Smooth muscle cell (in vitro differentiated cells): ENCODE measurements around the gene DGKQ. TPM values are rescaled to one million over a fixed set of nuclear protein-coding genes. Genes with fewer than 3 reads are reported as not detected.
"Not testable (repeated sequence)": the region's sequence is repeated elsewhere in the genome, so short reads cannot be mapped to it uniquely, and the experiment has no call there.

Source experiments
- DNase-seq: peaks from one replicate; lab custom pipeline; 2025; ENCODE audit not compliant: unreplicated experiment; lab: John Stamatoyannopoulos, UW
- H2AFZ ChIP-seq: fragments of 200-600 bp; sonication (generic); 2 replicates; pipeline ENCODE4 v1.6.0; 2016; ENCODE audit warnings: antibody characterized with exemption, low read depth, mild to moderate bottlenecking
- H3F3A ChIP-seq: fragments of 200-600 bp; sonication (generic); 2 replicates; pipeline ENCODE4 v1.6.0; 2017; ENCODE audit warnings: antibody characterized with exemption, low read depth
- H3K27ac ChIP-seq: fragments of 200-600 bp; sonication (generic); 2 replicates; pipeline ENCODE4 v1.5.1; 2016; ENCODE audit warnings: low read depth, mild to moderate bottlenecking
- H3K27me3 ChIP-seq: fragments of 200-600 bp; sonication (generic); 2 replicates; pipeline ENCODE4 v1.6.1; 2016; ENCODE audit warnings: low read depth, mild to moderate bottlenecking
- H3K36me3 ChIP-seq: fragments of 200-600 bp; sonication (generic); 2 replicates; pipeline ENCODE4 v1.5.1; 2016; ENCODE audit warnings: low read depth
- H3K4me1 ChIP-seq: fragments of 200-600 bp; sonication (generic); 2 replicates; pipeline ENCODE4 v1.5.1; 2016; ENCODE audit warnings: low read depth
- H3K4me2 ChIP-seq: fragments of 200-600 bp; sonication (generic); 2 replicates; pipeline ENCODE4 v1.6.0; 2016; ENCODE audit warnings: mild to moderate bottlenecking
- H3K4me3 ChIP-seq: fragments of 200-600 bp; sonication (generic); 2 replicates; pipeline ENCODE4 v1.5.1; 2016; ENCODE audit warnings: mild to moderate bottlenecking
- H3K79me2 ChIP-seq: fragments of 200-600 bp; sonication (generic); 2 replicates; pipeline ENCODE4 v1.6.0; 2016; ENCODE audit warnings: low read depth, mild to moderate bottlenecking
- H3K9ac ChIP-seq: fragments of 200-600 bp; sonication (generic); 2 replicates; pipeline ENCODE4 v1.6.0; 2016; ENCODE audit warnings: low read depth
- H3K9me3 ChIP-seq: fragments of 200-600 bp; sonication (generic); replicated peaks from 2 replicates; pipeline ENCODE4 v1.5.1; 2016; ENCODE audit warnings: low read depth
- H4K20me1 ChIP-seq: fragments of 200-600 bp; sonication (generic); 2 replicates; pipeline ENCODE4 v1.6.0; 2016; ENCODE audit warnings: low read depth
- CTCF ChIP-seq: fragments of 200-600 bp; sonication (generic); IDR thresholded peaks from 2 replicates; pipeline ENCODE4 v1.5.1; 2017; ENCODE audit warnings: borderline replicate concordance, mild to moderate bottlenecking, antibody characterized with exemption; ENCODE audit not compliant: insufficient read depth, poor library complexity, severe bottlenecking
- WGBS: methylation state at CpG from one replicate; pipeline ENCODE4 v1.1.7; 2016; ENCODE audit warnings: low lambda C conversion rate; 5-methylcytosine and 5-hydroxymethylcytosine counted together
- polyA plus RNA-seq: library from polyadenylated mRNA; unstranded; fragments of >200 nt; fragmentation: Nextera tagmentation; extraction: Ambion mirVana; gene quantifications from 2 replicates; pipeline ENCODE4 v1.2.1, GENCODE V29; 2016
- total RNA-seq: library from RNA; depleted of rRNA; stranded (reverse); fragments of >200 nt; gene quantifications from 2 replicates; pipeline ENCODE4 v1.2.3, GENCODE V29; 2014

DGKQ gene
- total and polyA plus RNA-seq, 2 experiments from 2014 or later: 4.2 to 16.2 TPM

- Histone ChIP-seq H3K36me3 (no peaks in the 10 kb centered on the region), H3K4me3 (peak overlapping the region; percentile 96), H3K9ac (peak overlapping the region; percentile 95), H3K27ac (peak overlapping the region; percentile 88), H3K4me1 (peaks cover 14% of the 10 kb centered on the region), H3F3A (no peaks in the 10 kb centered on the region), H3K79me2 (peaks cover 76% of the 10 kb centered on the region), H3K27me3 (no peaks in the 10 kb centered on the region), H3K9me3 (no peaks in the 10 kb centered on the region), H2AFZ (no peak overlapping the region), H4K20me1 (peaks cover 52% of the 10 kb centered on the region), H3K4me2 (peak overlapping the region; percentile 91)
- TF ChIP-seq CTCF: no peak
- WGBS: 87% methylated on average over 3 of the region's 3 CpGs
- no peak for DNase-seq
Measured at GRCh38 chr4:930028-930551, 43.3 kb downstream of the DGKQ start.

GRCh38 chr4:929096-929765 is 44.1 kb downstream of the DGKQ start:
- H3K4me3 ChIP-seq: no peak overlapping the region
- H4K20me1 ChIP-seq: peaks cover 60% of the 10 kb centered on the region
- WGBS: 97% methylated on average over 17 of the region's 17 CpGs
- H3K9me3 ChIP-seq: no peaks in the 10 kb centered on the region
- no peaks in the 10 kb centered on the region for H3K36me3 ChIP-seq
- H3K27me3 ChIP-seq: no peaks in the 10 kb centered on the region
- no peak overlapping the region for H3K9ac ChIP-seq
- peaks cover 14% of the 10 kb centered on the region for H3K4me1 ChIP-seq
- H2AFZ ChIP-seq: no peak overlapping the region
- DNase-seq: no peak
- no peak for TF ChIP-seq CTCF
- H3K79me2 ChIP-seq: peaks cover 82% of the 10 kb centered on the region
- H3K27ac ChIP-seq: no peak overlapping the region
- no peak overlapping the region for H3K4me2 ChIP-seq
- H3F3A ChIP-seq: no peaks in the 10 kb centered on the region

GRCh38 chr4:927566-927965 is 45.8 kb downstream of the DGKQ start:
- H3K4me2 ChIP-seq, H3K27me3 ChIP-seq, H3K4me3 ChIP-seq, H3K9ac ChIP-seq, H3K36me3 ChIP-seq, H3K9me3 ChIP-seq, H3K4me1 ChIP-seq, H3K27ac ChIP-seq, H3F3A ChIP-seq, H2AFZ ChIP-seq, DNase-seq: not testable (repeated sequence)
- peaks cover 77% of the 10 kb centered on the region for H4K20me1 ChIP-seq
- peaks cover 85% of the 10 kb centered on the region for H3K79me2 ChIP-seq
- WGBS: 100% methylated on average over 3 of the region's 21 CpGs

- Histone ChIP-seq H4K20me1 (peaks cover 87% of the 10 kb centered on the region), H3K4me2 (no peak overlapping the region), H3K9me3 (no peaks in the 10 kb centered on the region), H3K4me1 (peaks cover 8% of the 10 kb centered on the region), H3F3A (no peaks in the 10 kb centered on the region), H3K9ac (no peak overlapping the region), H2AFZ (no peak overlapping the region), H3K4me3 (no peak overlapping the region), H3K36me3 (no peaks in the 10 kb centered on the region), H3K79me2 (peaks cover 90% of the 10 kb centered on the region), H3K27me3 (no peaks in the 10 kb centered on the region), H3K27ac (no peak overlapping the region)
- 62% methylated on average over 5 of the region's 17 CpGs for WGBS
- no peak for DNase-seq
- TF ChIP-seq CTCF: peak; percentile 49
Measured at GRCh38 chr4:926538-926937, 46.8 kb downstream of the DGKQ start.
